Activated CD8-positive, alpha-beta T cell treated with anti-CD3 and anti-CD28 coated beads for 36 hours (primary cell): ENCODE data around the gene PCP4. TPM values are rescaled to one million over a fixed set of nuclear protein-coding genes. Genes with fewer than 3 reads are reported as not detected.

Source experiments
- ATAC-seq: fragments of 200-7000 bp; cut with Tn5 transposase; one replicate; pipeline ENCODE4 v1.10.0; 2021; ENCODE audit warnings: mild to moderate bottlenecking, moderate library complexity
- CTCF ChIA-PET: fragments of 350-600 bp; sonication (Branson Sonifier 250); formaldehyde crosslinking; loops from one replicate; lab custom pipeline; 2021; ENCODE audit warnings: antibody characterized with exemption; lab: Charles Lee
- POLR2A ChIA-PET: fragments of 350-600 bp; sonication (Branson Sonifier 250); formaldehyde crosslinking; loops from one replicate; lab custom pipeline; 2021; ENCODE audit warnings: antibody characterized with exemption; lab: Charles Lee
- DNase-seq: peaks from one replicate; pipeline ENCODE4 v3.0.0-alpha.2; 2020
- H3K27ac Mint-ChIP-seq: one replicate; pipeline ENCODE4 v1.8.0; 2021; ENCODE audit warnings: mild to moderate bottlenecking, mixed read lengths
- H3K27me3 Mint-ChIP-seq: one replicate; pipeline ENCODE4 v1.8.0; 2021; ENCODE audit warnings: mixed read lengths
- H3K36me3 Mint-ChIP-seq: one replicate; pipeline ENCODE4 v1.8.0; 2021; ENCODE audit warnings: low read depth, mixed read lengths
- H3K4me1 Mint-ChIP-seq: one replicate; pipeline ENCODE4 v1.8.0; 2021; ENCODE audit warnings: low read depth, mixed read lengths
- H3K4me3 Mint-ChIP-seq: one replicate; pipeline ENCODE4 v1.8.0; 2021; ENCODE audit warnings: mild to moderate bottlenecking, moderate library complexity, mixed read lengths
- H3K9me3 Mint-ChIP-seq: one replicate; pipeline ENCODE4 v1.8.0; 2021; ENCODE audit warnings: mixed read lengths
- intact Hi-C: fragments of 100-400 bp; cut with micrococcal nuclease; formaldehyde crosslinking; loops from one replicate; pipeline ENCODE4 v1.10.0; 2022
- total RNA-seq, 2 experiments: library from RNA; stranded (reverse); gene quantifications; one replicate each; pipeline ENCODE4 v1.2.3, GENCODE V29; 2021
- TF ChIP-seq, protein P1 (sequence below): fragments of 200-600 bp; IDR thresholded peaks from one replicate; pipeline ENCODE4 v1.8.0; 2022; ENCODE audit warnings: antibody characterized with exemption, mild to moderate bottlenecking

The PCP4 gene
- total RNA-seq, 2 experiments from 2014 or later = not detected

DNA sequence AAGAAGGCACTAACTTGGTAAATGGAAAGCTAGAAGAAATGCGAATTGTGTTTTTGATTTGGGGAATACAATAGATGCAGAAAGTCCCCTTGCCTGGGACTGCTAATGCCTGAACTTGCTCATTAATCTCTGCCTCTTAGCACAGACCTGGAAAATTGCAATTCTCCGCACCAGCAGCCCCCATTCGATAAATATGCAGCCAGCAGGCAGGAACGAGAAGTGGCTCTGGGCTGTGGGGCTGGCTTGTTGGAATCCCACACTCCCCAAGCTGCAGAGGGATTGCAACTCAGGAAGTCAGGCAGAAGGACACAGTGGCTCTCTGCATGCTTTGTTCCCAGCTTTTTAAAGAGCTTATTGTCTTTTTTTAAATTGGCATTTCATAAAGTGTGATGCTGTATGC lies 51.3 kb downstream of the PCP4 start:
- no peaks in the 10 kb centered on the region for H3K27me3 Mint-ChIP-seq
- CTCF ChIA-PET = no interaction called here

DNA sequence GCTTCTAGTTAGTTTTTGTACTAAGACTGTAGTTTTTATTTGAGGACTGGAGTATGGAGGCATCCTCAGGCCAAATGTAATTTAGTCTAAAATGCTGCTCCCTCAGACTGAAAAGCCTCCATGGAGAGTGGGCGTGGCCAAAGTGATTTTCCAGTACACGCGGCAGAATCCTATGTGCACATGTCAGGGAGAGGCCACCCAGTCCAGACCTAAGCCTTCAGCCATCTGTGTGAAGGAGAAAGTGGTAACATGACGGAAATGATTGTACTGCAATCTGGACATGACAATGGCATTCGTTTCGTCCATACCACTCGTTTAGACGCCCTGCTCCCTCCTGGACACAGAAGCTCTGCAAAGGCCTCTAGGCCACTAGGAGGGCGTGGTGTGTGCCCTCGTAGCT lies 56.2 kb downstream of the PCP4 start:
- Mint-ChIP-seq H3K27me3 (no peaks in the 10 kb centered on the region), H3K4me1 (no peaks in the 10 kb centered on the region), H3K9me3 (no peaks in the 10 kb centered on the region), H3K4me3 (no peak overlapping the region), H3K27ac (no peak overlapping the region), H3K36me3 (no peaks in the 10 kb centered on the region)
- TF ChIP-seq, protein P1, sequence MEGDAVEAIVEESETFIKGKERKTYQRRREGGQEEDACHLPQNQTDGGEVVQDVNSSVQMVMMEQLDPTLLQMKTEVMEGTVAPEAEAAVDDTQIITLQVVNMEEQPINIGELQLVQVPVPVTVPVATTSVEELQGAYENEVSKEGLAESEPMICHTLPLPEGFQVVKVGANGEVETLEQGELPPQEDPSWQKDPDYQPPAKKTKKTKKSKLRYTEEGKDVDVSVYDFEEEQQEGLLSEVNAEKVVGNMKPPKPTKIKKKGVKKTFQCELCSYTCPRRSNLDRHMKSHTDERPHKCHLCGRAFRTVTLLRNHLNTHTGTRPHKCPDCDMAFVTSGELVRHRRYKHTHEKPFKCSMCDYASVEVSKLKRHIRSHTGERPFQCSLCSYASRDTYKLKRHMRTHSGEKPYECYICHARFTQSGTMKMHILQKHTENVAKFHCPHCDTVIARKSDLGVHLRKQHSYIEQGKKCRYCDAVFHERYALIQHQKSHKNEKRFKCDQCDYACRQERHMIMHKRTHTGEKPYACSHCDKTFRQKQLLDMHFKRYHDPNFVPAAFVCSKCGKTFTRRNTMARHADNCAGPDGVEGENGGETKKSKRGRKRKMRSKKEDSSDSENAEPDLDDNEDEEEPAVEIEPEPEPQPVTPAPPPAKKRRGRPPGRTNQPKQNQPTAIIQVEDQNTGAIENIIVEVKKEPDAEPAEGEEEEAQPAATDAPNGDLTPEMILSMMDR = no peak
- ChIA-PET POLR2A (interaction anchor here (0.6 kb wide), 1 partner anchor 1281 kb away, joined by 3 read pairs; no protein-coding TSS in a partner anchor), CTCF (no interaction called here)
- no peak for DNase-seq
- ATAC-seq = no peak
- intact Hi-C loops = no loop called here

More for the DNA sequence above, 51.3 kb downstream of the PCP4 start:
- no peak overlapping the region for H3K4me3 Mint-ChIP-seq
- no peaks in the 10 kb centered on the region for H3K4me1 Mint-ChIP-seq
- peaks cover 1% of the 10 kb centered on the region for H3K9me3 Mint-ChIP-seq
- POLR2A ChIA-PET = no interaction called here
- H3K27ac Mint-ChIP-seq = no peak overlapping the region
- H3K36me3 Mint-ChIP-seq = no peaks in the 10 kb centered on the region
- no peak for DNase-seq
- no peak for ATAC-seq
- intact Hi-C loops = no loop called here
- TF ChIP-seq, protein P1 = no peak

DNA sequence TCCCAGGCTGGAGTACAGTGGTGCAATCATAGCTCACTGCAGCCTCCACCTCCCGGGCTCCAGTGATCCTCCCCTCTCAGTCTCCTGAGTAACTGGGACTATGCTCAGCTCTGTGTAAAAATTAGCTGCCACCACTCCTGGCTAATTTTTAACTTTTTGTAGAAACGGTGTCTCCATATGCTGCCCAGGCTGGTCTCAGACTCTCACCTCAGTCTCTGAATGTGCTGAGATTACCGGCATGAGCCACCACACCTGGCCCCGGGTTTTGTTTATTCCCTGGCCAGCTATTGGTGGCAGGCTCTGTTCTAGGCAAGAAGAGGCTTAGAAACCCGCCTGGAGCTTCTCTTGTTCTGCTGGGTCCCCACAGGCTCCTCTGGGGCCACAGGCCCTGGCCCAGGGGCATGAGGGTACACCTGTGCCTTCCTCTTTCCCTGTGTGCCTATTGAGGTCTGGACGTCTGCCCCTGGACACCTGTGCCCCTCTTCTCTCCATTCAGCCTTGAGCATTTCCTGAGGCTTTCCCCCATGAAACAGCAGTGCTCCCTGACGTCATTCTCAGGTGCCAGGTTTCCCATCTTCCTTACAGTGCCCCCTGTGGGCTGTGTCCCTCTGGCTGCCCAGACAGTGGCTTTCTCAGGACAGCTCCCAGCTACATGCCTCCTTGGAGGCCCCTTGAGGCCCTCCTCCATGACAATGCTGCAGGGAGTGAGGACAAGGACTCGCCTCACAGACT lies 57.5 kb downstream of the PCP4 start:
- no peaks in the 10 kb centered on the region for H3K4me1 Mint-ChIP-seq
- no peaks in the 10 kb centered on the region for H3K36me3 Mint-ChIP-seq

DNA sequence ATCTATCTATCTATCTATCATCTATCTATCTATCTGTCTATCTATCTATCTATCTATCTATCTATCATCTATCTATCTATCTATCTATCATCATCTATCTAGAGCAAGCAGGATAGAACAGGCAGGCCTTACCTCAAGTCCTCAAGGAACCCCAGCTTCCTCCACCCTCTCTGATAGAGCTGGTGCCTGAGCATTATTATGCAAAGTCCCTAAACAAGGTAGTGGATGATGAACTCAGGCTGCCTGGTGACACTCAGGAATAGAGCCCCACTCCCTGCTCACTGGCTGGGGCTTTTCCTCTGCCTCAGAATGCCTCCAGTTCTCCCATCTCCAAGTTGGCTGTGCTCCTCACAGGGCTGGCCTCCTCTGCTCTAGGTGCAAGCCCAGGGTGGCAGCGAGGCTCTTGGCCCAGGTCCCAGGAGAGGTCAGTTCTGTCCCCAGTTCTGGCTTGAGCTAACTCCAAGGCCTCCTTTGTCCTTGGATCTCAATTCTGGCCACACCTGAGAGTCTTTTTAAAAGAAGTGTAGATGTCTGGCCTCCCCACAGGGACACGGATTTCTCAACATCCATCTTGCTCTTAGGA lies 60.2 kb downstream of the PCP4 start:
- H3K9me3 Mint-ChIP-seq = no peaks in the 10 kb centered on the region
- H3K4me1 Mint-ChIP-seq = no peaks in the 10 kb centered on the region
- intact Hi-C loops = no loop called here
- no peaks in the 10 kb centered on the region for H3K36me3 Mint-ChIP-seq
- H3K4me3 Mint-ChIP-seq = no peak overlapping the region
- CTCF ChIA-PET = no interaction called here
- TF ChIP-seq, protein P1 = no peak
- H3K27ac Mint-ChIP-seq = no peak overlapping the region
- no peaks in the 10 kb centered on the region for H3K27me3 Mint-ChIP-seq
- no peak for ATAC-seq
- DNase-seq = no peak
- POLR2A ChIA-PET = no interaction called here

More for the DNA sequence above, 57.5 kb downstream of the PCP4 start:
- no peak overlapping the region for H3K27ac Mint-ChIP-seq
- no peak overlapping the region for H3K4me3 Mint-ChIP-seq
- DNase-seq = no peak
- intact Hi-C loops = no loop called here
- no peaks in the 10 kb centered on the region for H3K27me3 Mint-ChIP-seq
- ChIA-PET CTCF (no interaction called here), POLR2A (no interaction called here)
- no peaks in the 10 kb centered on the region for H3K9me3 Mint-ChIP-seq
- TF ChIP-seq, protein P1 = no peak
- no peak for ATAC-seq

DNA sequence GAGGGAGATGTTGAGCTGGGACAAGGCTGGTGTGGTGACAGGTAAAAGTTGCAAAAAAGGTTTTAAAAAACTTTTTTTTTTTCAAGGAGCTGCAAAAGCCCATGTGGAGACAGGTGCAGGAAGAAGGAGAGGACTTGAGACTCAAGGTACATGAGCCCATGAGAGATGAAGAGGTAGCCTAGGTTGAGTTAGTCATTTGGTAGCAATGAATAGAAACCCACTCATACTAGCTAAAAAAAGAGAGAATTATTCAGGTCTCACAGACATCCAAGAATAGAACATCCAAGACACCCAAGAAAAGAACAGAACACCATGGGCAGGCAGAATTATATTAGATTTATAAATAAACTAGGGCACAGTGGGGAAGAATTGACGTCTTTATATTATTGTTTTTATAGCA lies 65.1 kb downstream of the PCP4 start:
- no peaks in the 10 kb centered on the region for H3K9me3 Mint-ChIP-seq
- no peaks in the 10 kb centered on the region for H3K27me3 Mint-ChIP-seq
- ChIA-PET POLR2A (interaction anchor here (1.2 to 1.3 kb wide), 2 partner anchors 80 to 87 kb away, joined by 3 read pairs; no protein-coding TSS in a partner anchor), CTCF (no interaction called here)
- H3K4me3 Mint-ChIP-seq = no peak overlapping the region
- no peak overlapping the region for H3K27ac Mint-ChIP-seq
- TF ChIP-seq, protein P1 = no peak
- intact Hi-C loops = no loop called here
- DNase-seq (no peak), ATAC-seq (no peak)
- H3K36me3 Mint-ChIP-seq = no peaks in the 10 kb centered on the region
- H3K4me1 Mint-ChIP-seq = no peaks in the 10 kb centered on the region
